HG02981 (cell line): Measurements from ENCODE around the gene SERP2.
"Not testable (repeated sequence)": the region's sequence is repeated elsewhere in the genome, so short reads cannot be mapped to it uniquely, and the experiment has no call there.

Source experiments
- ATAC-seq: cut with Tn5 transposase; IDR thresholded peaks from one replicate; pipeline ENCODE4 v1.9.1; 2021; ENCODE audit warnings: mild to moderate bottlenecking, moderate library complexity; ENCODE audit not compliant: unreplicated experiment

Gene SERP2

DNA sequence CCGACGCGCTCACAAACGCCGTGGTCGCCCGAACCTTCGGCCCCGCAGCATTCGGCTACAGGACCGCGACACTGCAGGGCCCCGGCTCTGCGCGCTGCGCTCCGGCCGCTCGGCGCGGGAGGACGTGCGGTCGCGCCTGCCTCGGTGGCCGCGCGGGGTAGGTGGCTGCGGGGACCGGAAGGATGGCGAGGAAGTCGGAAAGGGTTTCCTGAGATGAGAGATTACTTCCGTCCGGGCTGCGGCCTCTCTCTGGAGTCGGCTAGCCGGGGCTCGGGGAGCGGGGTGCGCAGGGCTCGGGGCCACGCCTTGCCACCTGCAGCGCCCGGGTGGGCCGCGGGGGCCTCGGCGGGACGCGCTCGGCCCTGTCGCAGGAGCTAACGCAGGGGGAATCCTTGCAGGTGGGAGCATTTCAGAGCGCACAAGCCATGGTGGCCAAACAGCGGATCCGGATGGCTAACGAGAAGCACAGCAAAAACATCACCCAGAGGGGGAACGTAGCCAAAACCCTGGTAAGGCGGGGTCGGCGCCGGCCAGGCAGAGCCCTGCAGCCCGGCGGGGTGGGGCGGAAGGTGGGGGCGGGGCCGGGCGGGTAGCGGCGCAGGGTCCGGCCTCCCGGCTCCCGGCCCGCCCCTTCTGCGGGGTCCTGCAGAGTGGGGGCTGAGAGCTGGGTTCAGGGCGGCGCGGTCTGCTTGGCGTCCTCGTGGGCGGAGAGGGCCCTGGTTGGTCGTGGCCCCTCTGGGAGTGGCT, at the start of gene SERP2:
Gene SERP2 (plus strand): TSS at position 224 of the 747 bp plus-strand sequence. CDS start 202 bp downstream, at position 426.
- no peak for ATAC-seq

DNA sequence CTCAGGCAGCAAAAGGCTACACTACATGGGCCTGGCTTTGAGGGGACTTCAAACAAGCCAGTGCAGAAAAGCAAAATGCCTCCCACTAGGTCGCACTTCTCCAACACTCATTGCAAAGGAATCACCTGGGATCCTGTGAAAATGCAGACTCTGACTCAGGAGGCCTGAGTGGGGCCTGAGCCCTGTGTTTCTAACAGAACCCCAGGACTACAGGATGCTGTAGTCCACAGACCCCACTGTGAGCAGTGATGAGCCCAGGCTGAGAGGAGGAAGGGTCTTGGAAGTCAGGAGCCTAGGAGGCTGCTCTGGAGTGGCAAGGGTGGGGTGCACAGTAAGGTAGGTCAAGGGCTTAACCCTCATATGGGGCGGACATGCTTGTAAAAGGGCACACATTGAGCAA, 46.7 kb upstream of the SERP2 start:
- ATAC-seq: no peak

DNA sequence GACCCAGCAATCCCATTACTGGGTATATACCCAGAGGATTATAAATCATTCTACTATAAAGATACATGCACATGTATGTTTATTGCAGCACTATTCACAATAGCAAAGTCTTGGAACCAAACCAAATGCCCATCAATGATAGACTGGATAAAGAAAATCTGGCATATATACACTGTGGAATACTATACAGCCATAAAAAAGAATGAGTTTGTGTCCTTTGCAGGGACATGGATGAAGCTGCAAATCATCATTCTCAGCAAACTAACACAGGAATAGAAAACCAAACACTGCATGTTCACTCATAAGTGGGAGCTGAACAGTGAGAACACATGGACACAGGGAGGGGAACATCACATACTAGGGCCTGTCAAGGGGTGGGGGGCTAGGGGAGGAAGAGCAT, 44.6 kb upstream of the SERP2 start:
- not testable (repeated sequence) for ATAC-seq

DNA sequence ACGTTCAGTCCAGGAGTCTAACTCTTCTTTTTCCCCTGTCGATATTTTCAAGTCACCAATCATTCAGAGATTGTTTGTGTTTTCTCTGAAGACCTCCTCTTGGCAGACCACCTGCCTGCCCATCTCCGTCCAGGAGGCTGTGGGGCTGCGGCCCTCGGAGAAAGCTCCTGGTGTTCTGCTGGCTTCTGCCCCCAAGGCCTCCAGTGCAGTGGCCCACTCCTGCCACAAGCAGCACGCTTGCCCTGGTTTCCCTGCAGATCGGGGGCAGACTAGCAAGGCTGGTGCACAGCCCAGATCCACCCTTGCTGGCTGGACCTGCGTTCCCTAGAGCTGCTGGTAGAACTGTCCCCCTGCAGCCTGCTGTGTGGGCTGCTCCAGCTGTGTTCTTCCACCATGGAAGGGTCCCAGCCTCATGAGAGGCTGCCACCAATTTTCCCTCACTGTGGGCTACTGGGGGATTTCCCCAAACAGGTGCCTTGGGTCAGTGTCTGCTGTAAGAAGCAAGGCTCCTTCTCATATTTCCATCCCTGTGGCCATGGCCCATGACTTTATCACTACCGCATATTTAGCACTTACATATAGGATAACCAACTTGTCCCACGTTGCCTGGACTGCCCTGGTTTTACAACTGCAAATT, 43.6 kb upstream of the SERP2 start:
- ATAC-seq: no peak

DNA sequence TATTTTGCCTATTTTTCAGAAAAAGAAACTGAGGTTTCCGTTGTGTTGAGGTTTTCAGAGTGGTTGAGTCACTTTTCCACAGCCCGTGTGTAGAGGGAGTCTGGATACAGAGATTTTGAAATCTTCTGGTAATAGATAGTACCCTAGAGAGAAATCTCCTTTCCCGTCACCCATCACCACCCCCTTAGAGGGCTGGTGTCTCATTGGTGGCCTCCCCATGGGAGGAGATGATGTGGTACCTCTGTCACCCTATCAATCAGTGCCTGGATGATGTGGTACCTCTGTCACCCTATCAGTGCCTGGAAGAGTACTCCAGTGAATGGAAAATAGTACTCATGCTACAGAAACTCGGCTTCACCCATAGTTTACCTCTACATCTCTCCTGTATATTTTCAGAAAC, 42.2 kb upstream of the SERP2 start:
- ATAC-seq: no peak

DNA sequence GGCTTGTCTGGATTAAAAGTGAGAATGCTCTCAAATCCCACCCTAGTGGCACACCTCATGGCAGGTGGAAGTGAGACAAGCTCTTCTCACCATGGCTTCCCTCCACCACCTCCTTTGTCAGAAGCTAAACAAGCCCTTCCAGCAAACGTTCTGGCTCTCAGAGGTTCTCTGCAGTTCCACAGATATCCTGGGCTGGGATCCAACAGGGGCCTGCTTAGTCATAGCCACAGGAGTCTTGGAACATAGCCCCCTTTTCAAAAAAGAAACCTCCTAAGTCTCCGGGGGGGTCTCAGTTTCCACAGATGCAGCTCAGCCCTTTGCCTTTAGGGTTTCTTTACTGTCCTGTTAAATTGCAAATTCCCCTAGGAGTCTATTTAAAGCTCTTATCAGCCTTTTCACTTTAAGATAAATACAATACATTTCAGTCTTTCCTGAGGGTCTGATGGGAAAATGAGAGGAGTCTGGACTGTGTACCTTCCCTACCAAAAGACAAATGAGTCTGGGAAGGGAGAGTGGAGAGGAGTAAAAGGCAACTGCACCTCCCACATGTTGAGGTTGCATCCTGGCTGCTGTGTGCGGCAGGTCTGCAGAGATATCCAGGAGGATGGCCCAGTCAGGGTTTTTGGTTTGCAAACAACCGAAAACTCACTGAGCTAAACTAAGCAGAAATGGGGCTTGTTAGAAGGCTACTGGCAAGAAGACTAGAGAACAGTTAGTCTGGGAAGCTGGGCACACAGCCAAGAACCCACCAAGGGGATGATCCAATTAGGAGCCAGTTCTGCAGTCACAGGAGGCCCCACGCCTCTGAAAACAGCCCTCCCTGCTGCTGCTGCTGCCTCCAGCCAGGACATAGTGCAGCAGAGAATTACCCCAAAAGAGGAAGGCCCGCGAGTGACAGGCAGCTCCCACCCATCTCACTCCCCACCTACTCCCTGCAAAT, 41.4 kb upstream of the SERP2 start:
- no peak for ATAC-seq

DNA sequence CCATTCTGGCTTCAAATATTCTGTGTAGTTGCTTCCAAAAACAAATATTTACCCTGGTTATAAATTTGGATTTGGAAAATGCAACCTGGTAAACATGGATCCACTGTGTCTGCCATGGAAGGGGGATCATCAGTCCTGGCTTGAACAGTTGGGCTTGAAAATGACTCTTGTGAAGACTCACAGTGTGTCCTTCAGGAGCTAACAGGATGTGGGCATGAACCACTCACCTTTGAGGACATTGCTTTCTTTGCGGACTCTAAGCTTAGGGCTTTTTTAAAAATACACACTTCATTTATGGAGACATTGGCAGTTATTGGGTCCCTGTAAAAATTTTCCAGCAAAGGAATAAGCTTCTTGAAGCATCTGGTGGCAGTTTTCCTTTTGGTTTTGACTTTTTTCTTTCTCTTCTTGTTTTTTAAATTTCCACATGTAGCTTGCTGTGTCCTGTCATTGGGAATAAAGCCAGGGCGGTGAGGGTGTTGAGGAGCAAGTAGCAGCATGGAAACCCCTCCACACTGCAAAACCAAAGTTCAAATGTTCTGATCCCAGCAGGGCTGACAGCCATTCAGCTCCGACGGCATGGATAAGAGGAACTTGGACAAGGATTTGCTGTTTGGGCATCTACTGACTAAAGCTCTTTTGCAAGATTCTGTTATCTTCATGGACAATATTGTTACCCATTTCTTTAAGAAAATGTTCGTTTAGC, 39.5 kb upstream of the SERP2 start:
- no peak for ATAC-seq

DNA sequence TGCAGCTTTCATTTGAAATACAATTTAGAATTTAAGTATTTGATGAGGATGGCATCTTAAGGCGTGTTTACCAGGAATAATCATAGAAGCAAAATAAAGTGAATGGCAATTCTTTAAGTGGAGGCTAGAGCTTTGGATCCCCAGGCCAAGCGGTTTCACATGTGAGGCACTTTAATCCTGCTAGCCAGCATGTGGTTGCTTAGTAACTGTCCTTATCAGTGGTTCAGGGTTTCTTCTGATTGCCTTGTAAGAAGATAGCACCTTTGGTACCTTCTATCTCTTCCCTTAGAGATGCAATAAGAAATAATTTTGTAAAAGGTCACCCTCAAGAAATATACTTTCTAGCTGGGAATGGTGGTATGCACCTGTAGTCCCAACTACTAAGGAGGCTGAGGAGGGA, 38.9 kb upstream of the SERP2 start:
- no peak for ATAC-seq

DNA sequence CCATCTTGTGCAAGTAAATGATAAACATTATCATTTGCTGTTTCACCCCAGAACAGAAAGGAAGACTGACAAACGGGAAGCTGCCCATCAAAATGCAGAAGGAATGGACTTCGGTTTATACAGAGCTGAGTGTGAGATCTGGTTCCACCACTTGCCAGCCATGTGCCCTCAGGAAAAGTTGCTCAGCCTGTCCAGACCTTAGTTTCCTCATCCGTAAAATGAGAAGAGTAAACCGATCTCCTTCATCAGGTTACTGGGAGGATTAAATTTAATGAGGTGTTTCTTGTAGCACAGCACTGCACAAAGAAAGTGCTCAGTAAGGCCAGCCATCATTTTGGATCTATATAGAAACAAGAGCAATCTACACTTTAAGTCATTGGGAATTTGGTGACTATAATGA, 36.7 kb upstream of the SERP2 start:
- ATAC-seq: no peak

DNA sequence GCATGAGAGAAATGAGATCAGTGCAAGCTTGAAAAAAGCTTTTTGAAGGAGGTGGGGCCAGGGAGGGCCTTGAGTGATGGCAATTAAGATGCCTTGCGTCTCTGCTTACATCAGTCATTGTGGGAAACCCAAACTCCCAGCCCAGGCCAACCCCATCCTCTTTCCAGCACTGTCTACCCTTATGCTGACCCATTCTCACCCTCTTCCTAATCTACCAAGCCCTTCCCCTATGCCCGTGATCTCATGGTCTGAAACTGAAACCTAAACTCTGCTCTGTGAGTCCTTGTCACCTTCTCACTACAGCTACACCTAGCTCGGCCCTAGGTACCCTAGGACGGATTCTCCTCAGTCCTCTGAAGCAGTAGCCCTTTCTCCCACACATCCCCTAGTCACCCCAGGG, 36.0 kb upstream of the SERP2 start:
- ATAC-seq: no peak

DNA sequence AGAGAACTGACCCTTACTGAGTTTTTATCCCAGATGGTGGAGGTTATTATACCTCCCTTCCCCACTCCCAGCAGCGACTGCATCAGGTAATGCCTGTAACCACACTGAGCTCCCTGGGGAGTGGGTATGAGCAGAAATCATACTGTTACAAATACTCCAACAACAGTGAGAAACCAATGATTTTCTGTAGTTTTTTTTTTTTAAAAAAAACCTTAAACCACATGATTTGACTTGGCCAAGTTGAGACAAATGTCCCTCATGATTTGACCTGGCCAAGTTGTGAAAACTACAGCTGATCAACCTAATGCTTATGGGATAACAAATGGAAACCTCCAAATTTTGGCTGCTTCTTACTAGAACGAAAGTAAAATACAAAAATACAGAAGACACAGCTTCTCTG, 33.1 kb upstream of the SERP2 start:
- no peak for ATAC-seq

DNA sequence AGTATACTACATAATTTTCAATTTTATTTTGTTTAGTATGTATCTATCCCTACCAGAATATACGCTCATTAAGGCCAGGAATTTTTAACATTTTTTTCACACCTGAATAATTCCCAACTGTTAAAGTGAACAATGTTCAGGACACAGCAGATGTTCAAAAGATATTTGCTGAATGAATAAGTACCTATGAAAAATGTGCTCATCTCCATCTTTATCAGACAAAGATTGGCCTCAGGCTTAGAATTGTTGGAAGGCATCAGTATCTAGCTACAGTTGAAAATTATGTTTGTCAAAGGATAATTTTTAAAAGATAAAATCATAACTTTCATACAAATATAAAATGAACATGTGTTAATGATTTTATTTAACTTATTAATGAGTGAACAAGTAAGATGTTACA, 30.9 kb upstream of the SERP2 start:
- ATAC-seq: no peak

DNA sequence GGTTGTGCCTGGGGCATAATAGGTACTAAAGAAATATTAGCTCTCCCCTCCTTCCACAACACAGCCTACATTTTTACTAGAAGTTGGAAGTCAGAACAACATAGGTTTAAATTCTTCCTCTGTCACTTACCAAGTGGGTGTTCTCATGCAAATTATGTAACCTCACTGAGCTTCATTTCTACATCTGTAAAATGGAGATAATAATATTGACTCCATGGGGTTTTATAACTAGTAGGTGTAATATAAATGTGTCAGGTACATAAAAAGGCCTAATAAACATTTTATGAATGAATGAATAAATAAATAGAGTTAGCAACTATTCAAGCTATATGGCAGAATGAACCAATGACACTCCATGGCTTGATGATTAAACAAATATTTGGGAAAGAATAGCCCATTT, 27.1 kb upstream of the SERP2 start:
- ATAC-seq: no peak

DNA sequence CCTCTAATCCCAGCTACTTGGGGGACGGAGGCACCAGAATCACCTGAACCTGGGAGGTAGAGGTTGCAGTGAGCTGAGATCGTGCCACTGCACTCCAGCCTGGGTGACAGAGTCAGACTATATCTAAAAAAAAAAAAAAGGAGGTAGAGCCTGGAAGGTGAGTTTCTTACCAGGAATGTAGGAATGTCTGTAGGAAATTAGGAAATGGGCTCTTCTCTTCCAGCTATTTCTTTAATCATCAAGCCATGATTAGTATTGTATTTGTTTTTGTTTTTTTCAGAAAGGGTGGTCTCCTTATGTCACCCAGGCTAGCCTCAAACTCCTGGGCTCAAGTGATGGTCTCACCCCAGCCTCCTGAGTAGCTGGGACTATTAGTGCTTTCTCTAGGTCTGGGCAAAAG, 26.3 kb upstream of the SERP2 start:
- ATAC-seq: no peak

DNA sequence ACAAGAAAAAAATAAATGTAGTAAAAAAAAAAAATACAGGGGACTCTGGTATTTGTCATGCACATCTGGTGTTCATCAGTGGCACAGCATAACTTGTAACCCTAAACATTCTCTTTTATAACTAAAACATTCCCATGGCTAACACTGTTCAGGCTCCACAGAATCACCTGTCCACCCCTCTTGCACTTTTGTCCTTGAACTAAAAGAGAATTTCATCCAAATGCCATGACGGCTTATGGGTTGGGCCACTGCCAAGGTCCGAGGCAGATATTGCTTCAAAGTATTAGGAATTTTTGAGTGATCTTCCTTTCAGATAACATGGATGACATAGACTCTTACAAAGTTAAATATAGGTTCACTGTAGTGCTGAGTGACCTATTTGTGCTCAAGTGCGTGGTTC, 25.7 kb upstream of the SERP2 start:
- ATAC-seq: no peak

DNA sequence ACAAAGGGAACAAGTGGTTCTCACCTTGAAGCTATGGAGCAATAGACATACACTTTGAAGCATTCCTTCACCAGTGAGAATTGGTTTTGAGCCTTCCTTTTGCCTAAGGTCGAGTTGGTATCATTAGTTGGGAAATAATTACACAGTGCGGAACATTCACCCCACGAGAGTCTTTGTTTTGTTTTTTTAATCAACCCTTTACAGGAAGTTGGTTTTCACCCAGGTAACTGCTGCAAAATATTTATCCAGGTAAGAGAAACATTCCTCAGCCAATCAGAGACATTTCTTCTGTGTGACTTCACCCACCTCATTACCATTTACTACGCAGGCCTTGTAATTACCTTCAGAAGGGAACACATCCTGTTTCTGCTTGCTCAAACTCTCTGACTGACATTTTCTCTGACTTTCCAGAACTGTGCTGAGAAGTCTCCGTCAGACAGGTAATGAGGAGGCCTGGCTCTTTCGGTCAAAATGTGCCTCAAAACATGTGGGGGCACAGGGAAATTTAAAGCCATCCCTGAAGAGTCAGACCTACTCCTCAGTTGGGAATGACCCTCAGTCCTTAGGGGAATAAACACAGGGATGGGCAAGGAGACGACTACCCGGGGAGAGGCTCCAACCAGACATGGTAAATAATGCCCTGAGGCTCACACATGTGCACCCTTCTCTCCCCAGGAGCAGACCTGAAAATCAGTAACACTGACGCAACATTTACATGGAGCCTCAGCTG, 22.7 kb upstream of the SERP2 start:
- ATAC-seq: no peak

DNA sequence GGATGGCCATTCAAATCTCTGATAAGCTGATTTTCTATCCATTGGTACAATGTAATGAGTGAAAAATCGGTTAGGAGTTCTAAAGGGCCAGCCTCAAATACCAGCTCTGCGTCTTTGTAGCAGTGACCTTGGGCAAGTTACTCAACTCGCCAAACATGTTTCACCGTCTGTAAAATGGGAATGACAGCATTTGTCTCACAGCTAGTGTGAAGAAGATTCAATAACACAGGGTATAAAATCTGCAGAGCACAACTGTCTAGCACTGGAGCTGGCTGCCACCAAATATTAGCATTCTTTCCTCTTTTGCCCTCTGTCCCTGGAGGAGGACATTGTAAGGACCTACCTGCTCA, 22.1 kb upstream of the SERP2 start:
- ATAC-seq: no peak

DNA sequence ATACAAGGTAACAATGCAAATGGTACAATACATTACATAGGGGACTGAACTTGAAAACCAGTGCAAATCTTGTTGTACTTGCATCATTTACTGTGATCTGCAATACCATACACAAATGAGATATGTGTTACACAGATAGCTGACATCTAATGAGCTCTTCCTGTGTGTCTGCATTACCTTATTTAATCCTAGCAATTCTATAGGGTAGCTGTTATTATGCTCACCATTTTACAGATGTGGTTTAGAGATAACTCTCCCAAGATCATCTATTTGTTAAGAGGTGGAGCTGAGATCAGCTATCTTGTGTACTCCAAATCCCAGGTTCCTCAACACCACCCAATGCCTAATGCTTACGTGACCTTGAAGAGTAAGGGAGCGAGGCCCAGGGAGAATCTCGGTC, 21.4 kb upstream of the SERP2 start:
- no peak for ATAC-seq

DNA sequence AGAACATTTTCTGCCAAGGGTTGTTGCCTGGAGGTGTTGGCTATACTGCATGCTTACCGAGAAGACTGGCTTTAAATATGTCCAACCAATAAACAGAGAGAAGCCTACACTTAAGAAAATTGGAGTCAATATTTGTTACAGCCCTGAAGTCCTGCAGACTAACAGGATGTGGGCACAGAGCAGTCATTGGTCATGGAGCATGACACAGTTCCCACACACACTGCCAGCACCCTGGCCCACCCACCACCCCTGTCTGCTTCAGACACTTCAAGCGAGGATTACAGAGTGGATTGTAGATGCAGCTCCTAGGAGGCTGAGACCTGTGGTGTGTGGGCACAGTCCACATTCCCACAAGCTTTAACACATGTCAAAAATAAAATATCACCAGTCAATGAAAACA, 21.0 kb upstream of the SERP2 start:
- no peak for ATAC-seq

DNA sequence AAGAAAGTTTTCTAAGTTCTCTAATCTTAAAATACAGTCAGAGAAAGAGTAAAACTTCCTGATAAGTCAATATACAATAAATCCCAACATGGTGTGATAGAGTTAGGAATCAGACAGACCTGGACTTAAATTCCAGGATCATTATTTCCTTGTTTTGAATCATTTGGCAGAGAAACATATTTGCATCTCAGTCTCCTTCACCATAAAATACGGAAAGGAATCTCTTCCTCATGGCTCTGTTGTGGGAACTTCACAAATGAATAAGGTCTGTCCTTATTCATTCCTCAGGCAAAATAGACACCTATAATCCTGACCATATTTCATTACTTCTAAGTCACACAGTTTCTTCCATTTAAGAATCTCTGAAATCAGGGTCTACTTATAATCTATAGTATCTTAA, 19.3 kb upstream of the SERP2 start:
- ATAC-seq: no peak

DNA sequence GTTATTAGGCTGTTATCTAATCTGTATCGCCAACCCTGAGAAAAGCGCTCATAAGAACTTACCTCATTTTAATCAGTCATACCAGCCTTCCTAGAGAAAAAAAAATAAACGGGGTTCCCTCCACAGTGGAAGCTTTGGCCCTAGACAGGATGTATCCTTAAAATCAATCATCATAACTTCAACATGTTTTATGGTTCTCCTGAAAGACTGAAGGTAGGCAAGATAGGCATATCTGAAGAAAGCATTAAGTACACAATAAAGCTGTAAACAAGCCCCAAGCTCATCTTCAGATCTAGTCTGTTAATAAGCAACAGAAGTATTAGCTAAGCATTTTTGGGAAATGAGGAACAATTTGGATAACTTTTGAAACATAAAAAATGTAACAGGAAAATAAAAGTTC, 18.7 kb upstream of the SERP2 start:
- ATAC-seq: no peak
